Body of pancreas (tissue), 4 donors: Measurements from ENCODE around the gene FHL1.

Source experiments
- CTCF ChIP-seq, 7 experiments: fragments of 450-650 bp in 4 of 7; fragments of 200-600 bp in 3 of 7; sonication (generic) in 3 of 7; IDR thresholded peaks; one replicate each; pipeline ENCODE4 v1.5.1; 2016 to 2019; ENCODE audit warnings: antibody characterized with exemption in 7 of 7
- POLR2A ChIP-seq, 3 donors: fragments of 450-650 bp; IDR thresholded peaks; one replicate each; pipeline ENCODE4 v1.6.1; 2016; ENCODE audit warnings: antibody characterized with exemption in 3 of 3, mild to moderate bottlenecking in 2 of 3

GRCh38 chrX:136168929-136169735 lies 21.8 kb downstream of the FHL1 start:
- TF ChIP-seq CTCF (IDR thresholded peaks at IDR 0.05), result no peak
- no peak for TF ChIP-seq POLR2A (IDR thresholded peaks at IDR 0.05)
